Skeletal muscle tissue (tissue), 4 donors: Measurements from ENCODE around the gene SIGLEC11. TPM values are rescaled to one million over a fixed set of nuclear protein-coding genes. Genes with fewer than 3 reads are reported as not detected.
A peak's percentile ranks its signal among the peaks of the same experiment; 100 is the strongest.
"Not testable (repeated sequence)": the region's sequence is repeated elsewhere in the genome, so short reads cannot be mapped to it uniquely, and the experiment has no call there.

Experiments
- H3K27ac ChIP-seq: one replicate; pipeline ENCODE4 v1.7.0; 2013; ENCODE audit warnings: mild to moderate bottlenecking, low read depth, low read length, inconsistent platforms
- H3K27me3 ChIP-seq, 3 donors: one replicate each; pipeline ENCODE4 v1.7.0; 2013; ENCODE audit warnings: low read length in 3 of 3; ENCODE audit not compliant: control insufficient read depth in 3 of 3, insufficient read depth in 3 of 3
- H3K36me3 ChIP-seq, 3 donors: one replicate each; pipeline ENCODE4 v1.7.0; 2013; ENCODE audit warnings: low read length in 3 of 3; ENCODE audit not compliant: control insufficient read depth in 3 of 3, insufficient read depth in 3 of 3
- H3K4me1 ChIP-seq, 3 donors: one replicate each; pipeline ENCODE4 v1.7.0; 2013; ENCODE audit warnings: low read length in 3 of 3, mild to moderate bottlenecking in 3 of 3; ENCODE audit not compliant: control insufficient read depth in 3 of 3, insufficient read depth in 3 of 3
- H3K4me3 ChIP-seq, 3 donors: one replicate each; pipeline ENCODE4 v1.7.0; 2013; ENCODE audit warnings: low read length in 3 of 3
- H3K9ac ChIP-seq, 3 donors: one replicate each; pipeline ENCODE4 v1.7.0; 2013; ENCODE audit warnings: low read length in 3 of 3, mild to moderate bottlenecking in 3 of 3, moderate library complexity in 2 of 3, low read depth in 1 of 3
- H3K9me3 ChIP-seq, 3 donors: one replicate each; pipeline ENCODE4 v1.7.0; 2013; ENCODE audit warnings: low read length in 3 of 3; ENCODE audit not compliant: control insufficient read depth in 3 of 3
- total RNA-seq: library from RNA; depleted of rRNA; stranded (reverse); fragments of >200 nt; gene quantifications from one replicate; pipeline ENCODE4 v1.2.3, GENCODE V29; 2014
- donor health status: Osteomylitis.

SIGLEC11 gene, protein sequence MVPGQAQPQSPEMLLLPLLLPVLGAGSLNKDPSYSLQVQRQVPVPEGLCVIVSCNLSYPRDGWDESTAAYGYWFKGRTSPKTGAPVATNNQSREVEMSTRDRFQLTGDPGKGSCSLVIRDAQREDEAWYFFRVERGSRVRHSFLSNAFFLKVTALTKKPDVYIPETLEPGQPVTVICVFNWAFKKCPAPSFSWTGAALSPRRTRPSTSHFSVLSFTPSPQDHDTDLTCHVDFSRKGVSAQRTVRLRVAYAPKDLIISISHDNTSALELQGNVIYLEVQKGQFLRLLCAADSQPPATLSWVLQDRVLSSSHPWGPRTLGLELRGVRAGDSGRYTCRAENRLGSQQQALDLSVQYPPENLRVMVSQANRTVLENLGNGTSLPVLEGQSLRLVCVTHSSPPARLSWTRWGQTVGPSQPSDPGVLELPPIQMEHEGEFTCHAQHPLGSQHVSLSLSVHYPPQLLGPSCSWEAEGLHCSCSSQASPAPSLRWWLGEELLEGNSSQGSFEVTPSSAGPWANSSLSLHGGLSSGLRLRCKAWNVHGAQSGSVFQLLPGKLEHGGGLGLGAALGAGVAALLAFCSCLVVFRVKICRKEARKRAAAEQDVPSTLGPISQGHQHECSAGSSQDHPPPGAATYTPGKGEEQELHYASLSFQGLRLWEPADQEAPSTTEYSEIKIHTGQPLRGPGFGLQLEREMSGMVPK
- 1.6 TPM for total RNA-seq

DNA sequence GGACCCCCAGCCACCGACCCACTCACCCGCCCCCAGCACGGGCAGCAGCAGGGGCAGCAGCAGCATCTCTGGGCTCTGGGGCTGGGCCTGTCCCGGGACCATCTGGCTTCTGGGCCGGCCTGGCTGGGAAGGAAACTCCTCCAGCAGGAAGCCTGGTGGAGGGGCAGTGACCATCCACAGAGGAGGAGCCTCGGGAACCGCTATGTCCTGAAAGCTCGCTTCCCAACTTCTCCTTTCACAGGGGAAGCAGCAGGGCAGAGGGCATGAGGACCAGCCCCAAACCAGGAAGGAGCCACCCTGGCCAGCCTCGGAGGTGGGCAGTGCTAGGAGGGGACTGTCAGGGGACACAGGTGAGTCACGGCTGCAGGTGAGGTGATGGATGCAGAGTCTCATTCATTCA, at the start of gene SIGLEC11:
SIGLEC11 (minus strand) TSS at position 193 of the 400 bp plus-strand sequence; CDS start at position 102, 91 bp downstream.
- H3K9ac ChIP-seq, H3K4me3 ChIP-seq, H3K27ac ChIP-seq, H3K36me3 ChIP-seq, H3K9me3 ChIP-seq, H3K4me1 ChIP-seq, H3K27me3 ChIP-seq: not testable (repeated sequence)

DNA sequence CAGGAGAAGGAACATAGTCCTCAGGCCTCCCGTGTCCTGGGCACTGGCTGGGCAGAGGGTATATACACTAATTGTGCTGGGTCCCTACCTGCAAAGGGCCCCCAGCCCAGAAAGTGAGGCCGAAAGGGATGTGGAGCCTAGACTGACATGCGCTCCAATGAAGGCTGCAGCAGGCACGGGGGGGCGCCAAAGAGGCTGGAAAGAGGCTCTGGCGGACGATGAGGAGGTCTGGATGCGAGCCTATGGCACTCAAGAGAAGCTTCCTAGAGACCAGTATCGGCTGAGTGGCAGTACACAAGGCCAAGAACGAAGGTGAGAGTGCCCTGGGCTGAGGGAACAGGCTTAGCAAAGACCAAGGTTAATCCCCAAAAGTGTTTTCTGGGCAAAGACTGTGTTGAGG, 47.6 kb upstream of the SIGLEC11 start:
- Histone ChIP-seq H3K9ac (no peak overlapping the region), H3K4me1 (peaks cover 6 to 14% (median 8%) of the 10 kb centered on the region in 3 donors), H3K4me3 (no peak overlapping the region), H3K27me3 (no peaks in the 10 kb centered on the region), H3K9me3 (no peaks in the 10 kb centered on the region), H3K27ac (no peak overlapping the region), H3K36me3 (peaks cover 37 to 53% (median 42%) of the 10 kb centered on the region in 3 donors)

GRCh38 chr19:50007947-50008346, 47.0 kb upstream of the SIGLEC11 start:
- no peak overlapping the region for H3K4me3 ChIP-seq
- peaks cover 37 to 53% (median 39%) of the 10 kb centered on the region in 3 donors for H3K36me3 ChIP-seq

GRCh38 chr19:50007170-50007569, 46.2 kb upstream of the SIGLEC11 start:
- Histone ChIP-seq H3K4me3 (no peak overlapping the region), H3K27ac (no peak overlapping the region), H3K9me3 (no peaks in the 10 kb centered on the region), H3K4me1 (peaks cover 14 to 28% (median 20%) of the 10 kb centered on the region in 3 donors), H3K9ac (no peak overlapping the region), H3K36me3 (peaks cover 38 to 60% (median 44%) of the 10 kb centered on the region in 3 donors), H3K27me3 (no peaks in the 10 kb centered on the region)

More at GRCh38 chr19:50007947-50008346, 47.0 kb upstream of the SIGLEC11 start:
- Histone ChIP-seq H3K4me1 (peaks cover 12 to 20% (median 13%) of the 10 kb centered on the region in 3 donors), H3K9me3 (no peaks in the 10 kb centered on the region), H3K27ac (no peak overlapping the region), H3K9ac (no peak overlapping the region), H3K27me3 (no peaks in the 10 kb centered on the region)

- H3K27ac ChIP-seq, result no peak overlapping the region
- no peaks in the 10 kb centered on the region for H3K9me3 ChIP-seq
- no peaks in the 10 kb centered on the region for H3K27me3 ChIP-seq
- peaks cover 53 to 78% (median 59%) of the 10 kb centered on the region in 3 donors for H3K36me3 ChIP-seq
- no peak overlapping the region for H3K4me3 ChIP-seq
- no peak overlapping the region for H3K9ac ChIP-seq
- peaks cover 14 to 34% (median 23%) of the 10 kb centered on the region in 3 donors for H3K4me1 ChIP-seq
Observed at GRCh38 chr19:50005428-50005827, 44.5 kb upstream of the SIGLEC11 start.

DNA sequence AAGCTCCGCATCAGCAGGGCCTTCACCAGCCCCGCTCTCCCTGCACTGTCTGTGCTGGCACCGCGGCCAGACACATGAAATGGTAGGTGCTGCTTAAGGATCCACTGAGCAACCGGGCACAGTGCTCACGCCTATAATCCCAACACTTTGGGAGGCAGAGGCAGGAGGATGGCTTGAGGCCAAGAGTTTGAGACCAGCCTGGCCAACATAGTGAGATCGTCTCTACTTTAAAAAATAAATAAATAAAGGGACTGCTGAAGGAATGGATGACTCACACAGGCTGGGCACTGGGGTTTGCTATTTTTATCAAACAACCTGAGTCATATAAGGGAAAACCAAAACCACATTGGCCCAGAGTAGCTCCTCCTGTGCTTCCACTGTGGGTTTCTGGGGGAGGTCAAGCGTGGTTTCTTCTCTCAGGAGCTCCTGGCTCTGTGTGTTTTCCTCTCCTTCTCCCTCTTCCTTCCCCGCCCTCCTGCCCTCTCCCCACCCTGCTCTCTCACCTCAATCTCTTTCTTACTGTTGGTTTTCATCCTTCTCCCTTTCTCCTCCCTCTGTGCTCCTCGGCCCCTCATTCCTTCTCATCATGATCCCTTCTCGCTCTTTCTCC, 42.9 kb upstream of the SIGLEC11 start:
- peaks cover 62 to 87% (median 73%) of the 10 kb centered on the region in 3 donors for H3K36me3 ChIP-seq
- H3K4me1 ChIP-seq, result peaks cover 14 to 34% (median 23%) of the 10 kb centered on the region in 3 donors
- H3K27me3 ChIP-seq, result no peaks in the 10 kb centered on the region
- peak overlapping the region in 1 of 3 donors; percentile 35 for H3K4me3 ChIP-seq
- H3K27ac ChIP-seq, result peak overlapping the region; percentile 93
- H3K9ac ChIP-seq, result peak overlapping the region in 1 of 3 donors; percentile 50
- H3K9me3 ChIP-seq, result no peaks in the 10 kb centered on the region

- Histone ChIP-seq H3K4me3 (no peak overlapping the region), H3K9ac (peak overlapping the region in 1 of 3 donors; percentile 50), H3K9me3 (no peaks in the 10 kb centered on the region), H3K4me1 (peaks cover 14 to 34% (median 23%) of the 10 kb centered on the region in 3 donors), H3K27ac (peak overlapping the region; percentile 93), H3K27me3 (no peaks in the 10 kb centered on the region), H3K36me3 (peaks cover 58 to 81% (median 69%) of the 10 kb centered on the region in 3 donors)
Observed at GRCh38 chr19:50003254-50003788, 42.3 kb upstream of the SIGLEC11 start.

DNA sequence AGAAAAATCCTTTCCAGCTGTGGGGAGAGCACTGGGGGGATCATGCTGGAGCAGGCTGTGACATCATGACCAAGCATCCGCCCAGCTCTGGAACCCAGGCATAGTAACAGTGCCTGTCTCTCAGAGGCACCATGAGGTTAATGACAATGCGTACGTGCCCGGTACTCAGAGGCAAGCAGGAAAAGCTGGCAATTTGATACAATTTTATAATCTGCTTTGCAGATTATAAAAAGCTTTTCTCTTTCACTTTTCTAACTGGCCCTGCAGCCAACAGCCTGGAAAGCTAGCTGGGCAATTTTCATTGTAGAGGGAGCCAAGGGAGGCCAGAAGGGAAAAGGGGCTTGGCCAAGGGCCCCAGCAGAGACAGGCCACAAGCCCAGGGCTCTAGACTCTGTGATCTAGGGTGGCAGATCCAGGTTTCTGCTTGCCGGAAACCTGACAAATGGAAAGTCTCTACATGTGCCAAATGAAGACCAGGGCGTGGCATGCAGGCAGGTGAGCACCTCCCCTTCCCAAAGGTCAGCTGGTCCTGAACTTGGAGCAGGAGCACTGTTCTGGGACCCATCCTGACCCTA, 41.5 kb upstream of the SIGLEC11 start:
- Histone ChIP-seq H3K9ac (no peak overlapping the region), H3K27ac (no peak overlapping the region), H3K4me3 (no peak overlapping the region), H3K27me3 (no peaks in the 10 kb centered on the region), H3K9me3 (no peaks in the 10 kb centered on the region), H3K36me3 (peaks cover 50 to 76% (median 65%) of the 10 kb centered on the region in 3 donors), H3K4me1 (peaks cover 14 to 34% (median 23%) of the 10 kb centered on the region in 3 donors)

GRCh38 chr19:50001775-50002174, 40.8 kb upstream of the SIGLEC11 start:
- Histone ChIP-seq H3K9me3 (no peaks in the 10 kb centered on the region), H3K27ac (no peak overlapping the region), H3K4me1 (peaks cover 14 to 34% (median 23%) of the 10 kb centered on the region in 3 donors), H3K9ac (no peak overlapping the region), H3K4me3 (no peak overlapping the region), H3K36me3 (peaks cover 46 to 74% (median 62%) of the 10 kb centered on the region in 3 donors), H3K27me3 (no peaks in the 10 kb centered on the region)
